ENCODE results near the gene CNTNAP2. TPM values are rescaled to one million over a fixed set of nuclear protein-coding genes. Genes with fewer than 3 reads are reported as not detected.
"Not testable (repeated sequence)": the region's sequence is repeated elsewhere in the genome, so short reads cannot be mapped to it uniquely, and the experiment has no call there.

Gene CNTNAP2
- polyA plus RNA-seq, 1 experiment: not detected

GRCh38 chr7:148330822-148331221, 2214.2 kb downstream of the CNTNAP2 start:
- Histone ChIP-seq H3K4me3 (ENCODE audit: low read depth, low read length) (no peak overlapping the region), H3K36me3 (ENCODE audit: control insufficient read depth, insufficient read depth, low read length) (no peaks in the 10 kb centered on the region), H3K27me3 (ENCODE audit: control insufficient read depth, insufficient read depth, low read length) (no peaks in the 10 kb centered on the region)
- ChIA-PET CTCF (no interaction called here), POLR2A (no interaction called here)
- DNase-seq (ENCODE audit: low read depth): no peak
- TF ChIP-seq CTCF (IDR thresholded peaks at IDR 0.05; ENCODE audit: insufficient read depth, low read depth, low read length): no peak

- DNase-seq (ENCODE audit: low read depth); POLR2A ChIA-PET; H3K4me3 ChIP-seq (ENCODE audit: low read depth, low read length); CTCF ChIA-PET; H3K36me3 ChIP-seq (ENCODE audit: control insufficient read depth, insufficient read depth, low read length); H3K27me3 ChIP-seq (ENCODE audit: control insufficient read depth, insufficient read depth, low read length): not testable (repeated sequence)
Observed at GRCh38 chr7:148331456-148331855, 2214.9 kb downstream of the CNTNAP2 start.

GRCh38 chr7:148332191-148333186, 2215.9 kb downstream of the CNTNAP2 start:
- CTCF ChIA-PET: no interaction called here

GRCh38 chr7:148334441-148334956, 2217.9 kb downstream of the CNTNAP2 start:
- H3K27me3 ChIP-seq (ENCODE audit: control insufficient read depth, insufficient read depth, low read length): no peaks in the 10 kb centered on the region
- POLR2A ChIA-PET: no interaction called here
- H3K4me3 ChIP-seq (ENCODE audit: low read depth, low read length): no peak overlapping the region
- no peak for DNase-seq (ENCODE audit: low read depth)
- no peak for TF ChIP-seq CTCF (IDR thresholded peaks at IDR 0.05; ENCODE audit: insufficient read depth, low read depth, low read length)
- H3K36me3 ChIP-seq (ENCODE audit: control insufficient read depth, insufficient read depth, low read length): no peaks in the 10 kb centered on the region
- CTCF ChIA-PET: no interaction called here

More at GRCh38 chr7:148332191-148333186, 2215.9 kb downstream of the CNTNAP2 start:
- no peak for TF ChIP-seq CTCF (IDR thresholded peaks at IDR 0.05; ENCODE audit: insufficient read depth, low read depth, low read length)
- H3K4me3 ChIP-seq (ENCODE audit: low read depth, low read length): no peak overlapping the region
- no peaks in the 10 kb centered on the region for H3K27me3 ChIP-seq (ENCODE audit: control insufficient read depth, insufficient read depth, low read length)
- DNase-seq (ENCODE audit: low read depth): no peak
- POLR2A ChIA-PET: no interaction called here
- H3K36me3 ChIP-seq (ENCODE audit: control insufficient read depth, insufficient read depth, low read length): no peaks in the 10 kb centered on the region

GRCh38 chr7:148334959-148335577, 2218.5 kb downstream of the CNTNAP2 start:
- DNase-seq (ENCODE audit: low read depth): no peak
- POLR2A ChIA-PET: no interaction called here
- Histone ChIP-seq H3K36me3 (ENCODE audit: control insufficient read depth, insufficient read depth, low read length) (no peaks in the 10 kb centered on the region), H3K27me3 (ENCODE audit: control insufficient read depth, insufficient read depth, low read length) (no peaks in the 10 kb centered on the region), H3K4me3 (ENCODE audit: low read depth, low read length) (no peak overlapping the region)
- no peak for TF ChIP-seq CTCF (IDR thresholded peaks at IDR 0.05; ENCODE audit: insufficient read depth, low read depth, low read length)
- CTCF ChIA-PET: interaction anchor here (0.6 kb wide), 1 partner anchor 11 kb away, joined by 3 read pairs; no protein-coding TSS in a partner anchor

Data from BJ (cell line).